DND-41 (cell line): ENCODE measurements around the gene ATXN1.
"Not testable (repeated sequence)": the region's sequence is repeated elsewhere in the genome, so short reads cannot be mapped to it uniquely, and the experiment has no call there.

Source experiments
- EZH2 ChIP-seq: IDR thresholded peaks from 3 replicates; pipeline ENCODE4 v1.6.1; 2012; ENCODE audit warnings: borderline replicate concordance, low read depth, mild to moderate bottlenecking, moderate library complexity, low read length, inconsistent platforms; ENCODE audit not compliant: severe bottlenecking
- TF ChIP-seq, protein P1 (sequence below): IDR thresholded peaks from 2 replicates; pipeline ENCODE4 v1.5.1; 2012; ENCODE audit warnings: borderline replicate concordance, low read length, moderate library complexity, mild to moderate bottlenecking; ENCODE audit not compliant: poor library complexity, severe bottlenecking; ENCODE audit errors: extremely low read depth

DNA sequence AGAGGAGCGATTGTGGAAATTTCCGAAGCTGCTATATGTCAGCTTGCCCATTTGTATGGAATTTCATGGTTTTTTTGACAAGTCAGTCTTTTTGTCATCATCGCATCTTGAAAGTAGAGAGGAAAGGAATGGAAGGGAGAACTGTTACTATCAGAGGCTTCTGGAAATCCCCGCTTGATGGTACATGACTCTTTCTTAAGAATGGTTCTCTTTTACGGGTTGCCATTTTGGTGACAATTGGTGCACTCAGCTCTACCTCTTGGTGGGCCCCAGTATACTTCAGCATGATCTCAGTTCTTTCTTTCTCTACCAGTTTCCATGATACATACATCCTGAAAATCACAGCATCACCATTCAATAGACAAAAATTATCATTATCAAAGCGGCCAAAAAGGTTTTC is 146.0 kb downstream of the ATXN1 start:
- TF ChIP-seq, protein P1, sequence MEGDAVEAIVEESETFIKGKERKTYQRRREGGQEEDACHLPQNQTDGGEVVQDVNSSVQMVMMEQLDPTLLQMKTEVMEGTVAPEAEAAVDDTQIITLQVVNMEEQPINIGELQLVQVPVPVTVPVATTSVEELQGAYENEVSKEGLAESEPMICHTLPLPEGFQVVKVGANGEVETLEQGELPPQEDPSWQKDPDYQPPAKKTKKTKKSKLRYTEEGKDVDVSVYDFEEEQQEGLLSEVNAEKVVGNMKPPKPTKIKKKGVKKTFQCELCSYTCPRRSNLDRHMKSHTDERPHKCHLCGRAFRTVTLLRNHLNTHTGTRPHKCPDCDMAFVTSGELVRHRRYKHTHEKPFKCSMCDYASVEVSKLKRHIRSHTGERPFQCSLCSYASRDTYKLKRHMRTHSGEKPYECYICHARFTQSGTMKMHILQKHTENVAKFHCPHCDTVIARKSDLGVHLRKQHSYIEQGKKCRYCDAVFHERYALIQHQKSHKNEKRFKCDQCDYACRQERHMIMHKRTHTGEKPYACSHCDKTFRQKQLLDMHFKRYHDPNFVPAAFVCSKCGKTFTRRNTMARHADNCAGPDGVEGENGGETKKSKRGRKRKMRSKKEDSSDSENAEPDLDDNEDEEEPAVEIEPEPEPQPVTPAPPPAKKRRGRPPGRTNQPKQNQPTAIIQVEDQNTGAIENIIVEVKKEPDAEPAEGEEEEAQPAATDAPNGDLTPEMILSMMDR = not testable (repeated sequence)
- TF ChIP-seq EZH2 = not testable (repeated sequence)
